GM12872 (cell line): ENCODE data around the gene DTX2.

ENCODE experiments used
- CTCF ChIP-seq: IDR thresholded peaks from 3 replicates; pipeline ENCODE4 v1.5.1; 2011; ENCODE audit warnings: low read depth, mild to moderate bottlenecking, low read length, moderate library complexity; ENCODE audit not compliant: insufficient read depth

Gene DTX2

GRCh38 chr7:76428149-76428823, 33.2 kb upstream of the DTX2 start:
- no peak for TF ChIP-seq CTCF

- TF ChIP-seq CTCF = no peak
These were observed 32.4 kb upstream of the DTX2 start for GRCh38 chr7:76428868-76429805.

DNA sequence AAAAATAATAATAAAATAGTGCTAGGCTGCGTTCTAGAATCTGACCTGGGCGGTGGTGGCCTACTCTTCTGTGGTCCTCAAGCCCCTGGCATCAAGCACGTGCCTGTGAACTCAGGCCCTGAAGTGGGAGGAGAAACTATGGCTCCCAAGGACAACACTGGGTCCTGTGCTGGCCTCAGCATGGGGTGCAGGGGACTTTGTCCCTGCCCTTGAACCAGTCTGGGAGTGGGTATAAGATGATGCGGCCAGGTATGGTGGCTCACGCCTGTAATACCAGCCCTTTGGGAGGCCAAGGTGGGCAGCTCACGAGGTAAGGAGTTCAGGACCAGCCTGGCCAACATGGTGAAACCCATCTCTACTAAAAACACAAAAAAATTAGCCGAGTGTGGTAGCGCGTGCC, 31.3 kb upstream of the DTX2 start:
- TF ChIP-seq CTCF = no peak

DNA sequence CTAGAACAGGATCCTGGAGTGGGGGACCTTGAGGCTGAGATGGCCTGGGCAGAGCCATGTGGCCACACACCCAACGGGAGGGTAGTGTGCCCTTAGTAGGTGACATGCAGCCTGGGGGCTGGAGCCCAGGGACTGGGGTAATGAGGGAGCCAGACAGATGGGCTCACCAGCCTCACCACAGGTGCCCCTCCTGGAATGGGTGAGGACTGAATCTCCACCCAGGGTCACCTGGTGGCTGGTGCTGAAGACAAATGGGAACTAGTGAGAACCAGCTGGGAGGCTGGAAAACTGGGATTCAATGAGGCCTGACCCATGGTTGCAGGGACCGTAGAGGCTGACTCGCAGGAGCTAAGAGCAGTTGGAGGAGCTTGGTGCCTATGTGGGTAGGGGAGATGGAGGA, 30.7 kb upstream of the DTX2 start:
- no peak for TF ChIP-seq CTCF

DNA sequence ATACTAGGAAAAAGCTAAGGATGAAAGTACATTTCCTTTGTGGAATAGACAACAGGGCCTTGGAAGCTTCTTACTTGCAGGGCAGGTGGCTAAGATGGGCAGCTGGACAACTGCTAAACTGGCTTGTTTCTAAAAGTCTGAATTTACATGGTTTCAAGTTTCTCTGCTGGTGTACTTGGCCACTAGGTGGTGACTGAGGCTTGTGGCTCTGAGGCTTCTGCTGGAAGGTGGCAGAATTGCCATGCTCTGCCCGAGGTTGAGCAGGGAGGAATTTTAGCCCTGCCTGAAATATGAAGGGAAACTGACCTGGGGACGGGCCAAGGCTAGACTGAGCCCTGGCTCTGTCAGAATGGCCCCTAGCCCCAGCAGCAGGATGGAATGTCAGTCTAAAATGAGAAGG, 23.6 kb upstream of the DTX2 start:
- peak; percentile 65 for TF ChIP-seq CTCF

DNA sequence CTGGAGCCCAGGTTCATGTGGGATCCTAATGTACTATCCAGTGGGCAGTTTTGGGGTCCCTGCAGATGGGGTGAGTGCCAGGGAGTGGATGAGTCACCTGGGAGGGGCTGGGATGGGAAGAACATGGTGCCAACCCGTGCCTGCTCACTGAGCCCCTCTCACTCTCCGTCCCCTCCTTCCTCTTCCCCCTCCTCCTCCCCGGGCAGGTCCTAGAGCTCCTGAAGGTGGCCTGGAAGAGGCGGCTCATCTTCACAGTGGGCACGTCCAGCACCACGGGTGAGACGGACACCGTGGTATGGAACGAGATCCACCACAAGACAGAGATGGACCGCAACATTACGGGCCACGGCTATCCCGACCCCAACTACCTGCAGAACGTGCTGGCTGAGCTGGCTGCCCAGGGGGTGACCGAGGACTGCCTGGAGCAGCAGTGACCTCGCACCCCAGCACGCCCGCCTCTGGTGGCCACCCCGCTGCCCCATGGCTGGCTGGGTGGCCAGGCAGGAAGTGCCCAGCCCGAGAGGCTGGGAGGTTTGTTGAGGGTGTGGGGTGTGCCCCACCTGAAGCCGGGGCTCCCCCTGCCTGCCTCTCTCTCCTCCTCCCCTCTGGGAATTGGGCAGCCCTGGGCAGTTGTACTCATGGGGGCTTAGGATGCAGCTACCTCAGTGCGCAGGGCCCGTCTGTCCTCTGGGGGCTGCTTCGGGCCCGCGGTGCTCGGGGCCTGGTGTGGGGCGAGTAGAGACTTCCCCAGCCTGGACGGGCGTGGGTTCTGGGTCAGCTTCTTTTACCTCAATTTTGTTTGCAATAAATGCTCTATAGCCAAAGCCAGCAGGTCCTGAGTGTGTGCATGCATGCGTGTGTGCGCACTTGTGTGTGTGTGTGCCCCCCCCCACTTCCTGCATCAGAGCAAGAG, 43.9 kb downstream of the DTX2 start:
- no peak for TF ChIP-seq CTCF

GRCh38 chr7:76506081-76506440, 44.6 kb downstream of the DTX2 start:
- no peak for TF ChIP-seq CTCF
